Erythroblast (primary cell): ENCODE data around the gene TARS1.

ENCODE experiments used
- GATA1 ChIP-seq: IDR thresholded peaks from 2 replicates; pipeline ENCODE4 v1.6.1; 2011; ENCODE audit warnings: low read depth, mild to moderate bottlenecking, control low read depth, low read length, moderate library complexity
- POLR2A ChIP-seq: IDR thresholded peaks from 2 replicates; pipeline ENCODE4 v1.6.1; 2011; ENCODE audit warnings: mild to moderate bottlenecking, low read length

DNA sequence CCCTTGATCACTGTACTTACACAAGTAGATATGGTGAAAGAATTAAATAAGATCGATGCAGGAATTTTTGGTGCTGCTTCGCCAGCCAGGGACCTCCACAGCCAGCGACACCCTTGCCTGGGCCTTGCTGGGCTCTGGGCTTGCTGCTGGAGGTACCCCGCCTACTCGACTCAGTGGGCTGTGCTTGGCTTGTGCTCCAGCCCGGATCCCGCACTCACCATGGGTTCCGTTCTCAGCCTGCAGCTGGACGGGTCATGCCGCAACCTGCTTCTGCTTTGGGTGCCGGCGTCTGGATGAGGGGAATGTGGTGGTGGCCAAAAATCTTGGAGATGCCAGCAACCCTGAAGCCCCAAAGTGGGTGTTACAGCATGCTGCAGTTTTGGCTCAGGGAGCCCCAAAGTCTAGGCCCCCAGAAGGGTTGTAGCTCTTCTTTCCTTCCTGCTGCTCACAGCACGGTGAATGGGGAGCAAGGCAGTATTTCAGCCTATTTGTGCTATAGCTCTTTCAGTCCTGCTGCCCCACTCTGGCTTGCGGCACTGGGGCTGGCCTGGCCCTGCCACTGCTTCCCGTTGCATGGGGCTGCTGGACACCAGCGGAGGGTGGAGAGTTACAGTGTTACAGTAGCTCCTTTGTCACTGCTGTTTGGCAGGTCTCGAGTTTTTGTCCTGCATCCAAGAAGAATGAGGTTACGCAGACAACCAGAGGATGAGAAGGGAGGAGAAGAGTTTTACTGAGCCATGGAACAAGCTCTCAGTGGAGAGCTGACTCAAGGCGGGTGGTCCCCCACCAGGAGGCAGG is 48.0 kb downstream of the TARS1 start:
- TF ChIP-seq POLR2A (no peak), GATA1 (no peak)
